ENCODE data around the gene SOX5. TPM values are rescaled to one million over a fixed set of nuclear protein-coding genes. Genes with fewer than 3 reads are reported as not detected.

SOX5 gene
- total and polyA plus RNA-seq, 2 of the 8 experiments (the other 6 are each of a cell fraction or from before 2014, with no cell fraction given), result 2.2 to 2.6 TPM

- TF ChIP-seq GTF2F1 (IDR thresholded peaks at IDR 0.05; ENCODE audit: borderline replicate concordance, low read depth, low read length) (no peak), RBBP5 (IDR thresholded peaks at IDR 0.05; ENCODE audit: borderline replicate concordance, low read depth, low read length) (peak; percentile 61; the same call in 1 of the 2 replicates), EZH2 (IDR thresholded peaks at IDR 0.05; ENCODE audit: low read depth, low read length, severe bottlenecking) (no peak), SIRT6 (IDR thresholded peaks at IDR 0.05; ENCODE audit: low read length) (no peak), SAP30 (IDR thresholded peaks at IDR 0.05; ENCODE audit: insufficient read depth, insufficient replicate concordance, low read length) (no peak), CEBPB (IDR thresholded peaks at IDR 0.05; ENCODE audit: low read depth, low read length) (no peak), BRCA1 (IDR thresholded peaks at IDR 0.05; ENCODE audit: low read depth, low read length) (no peak), ZNF274 (IDR thresholded peaks at IDR 0.05; ENCODE audit: borderline replicate concordance, extremely low read depth, low read length) (no peak), TAF1 (IDR thresholded peaks at IDR 0.05; ENCODE audit: low read depth, low read length) (no peak; the same call in none of the 2 replicates), FOSL1 (IDR thresholded peaks at IDR 0.05; ENCODE audit: insufficient read depth, low read depth, low read length) (no peak), RXRA (IDR thresholded peaks at IDR 0.05; ENCODE audit: insufficient read depth, low read depth, low read length) (no peak), PHF8 (conservative IDR thresholded peaks at IDR 0.05; ENCODE audit: low read depth, low read length) (no peak), EP300 (IDR thresholded peaks at IDR 0.05; ENCODE audit: borderline replicate concordance in 1 of 2, low read depth in 2 of 2, low read length in 2 of 2) (peak; percentile 44 to 96; a peak in 2 of 3 replicates), CBX5 (IDR thresholded peaks at IDR 0.05; ENCODE audit: low read depth, low read length) (no peak), KDM1A (IDR thresholded peaks at IDR 0.05; ENCODE audit: borderline replicate concordance, low read length) (no peak), SP1 (IDR thresholded peaks at IDR 0.05; ENCODE audit: low read depth, low read length) (peak; percentile 88), EGR1 (IDR thresholded peaks at IDR 0.05; ENCODE audit: borderline replicate concordance, low read depth, low read length) (peak; percentile 59; the same call in 1 of the 2 replicates), MAFK (IDR thresholded peaks at IDR 0.05; ENCODE audit: low read depth, low read length) (no peak), HDAC2 (IDR thresholded peaks at IDR 0.05; ENCODE audit: borderline replicate concordance in 1 of 2, low read depth in 2 of 2, low read length in 2 of 2) (0 out of 4 replicates have a peak, but pooled peaks of 1 of the 2 experiments have one; percentile 37), POLR2A (IDR thresholded peaks at IDR 0.05; ENCODE audit: control extremely low read depth in 1 of 2, low read depth in 2 of 2, low read length in 2 of 2) (peak in 1 of 2 experiments; percentile 51; a peak in 1 of 3 replicates), POLR2AphosphoS5 (IDR thresholded peaks at IDR 0.05; ENCODE audit: low read depth, low read length) (no peak), TCF12 (IDR thresholded peaks at IDR 0.05; ENCODE audit: low read depth, low read length) (peak; percentile 99), BCL11A (IDR thresholded peaks at IDR 0.05; ENCODE audit: low read depth in 2 of 2, low read length in 2 of 2) (no peak)
- TF ChIP-seq, protein P1, sequence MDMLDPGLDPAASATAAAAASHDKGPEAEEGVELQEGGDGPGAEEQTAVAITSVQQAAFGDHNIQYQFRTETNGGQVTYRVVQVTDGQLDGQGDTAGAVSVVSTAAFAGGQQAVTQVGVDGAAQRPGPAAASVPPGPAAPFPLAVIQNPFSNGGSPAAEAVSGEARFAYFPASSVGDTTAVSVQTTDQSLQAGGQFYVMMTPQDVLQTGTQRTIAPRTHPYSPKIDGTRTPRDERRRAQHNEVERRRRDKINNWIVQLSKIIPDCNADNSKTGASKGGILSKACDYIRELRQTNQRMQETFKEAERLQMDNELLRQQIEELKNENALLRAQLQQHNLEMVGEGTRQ (IDR thresholded peaks at IDR 0.05; ENCODE audit: low read length), result no peak
Measured at GRCh38 chr12:23585782-23586163, 363.7 kb downstream of the SOX5 start (continued).
